Stimulated activated naive CD8-positive, alpha-beta T cell treated with anti-CD3 and anti-CD28 coated beads, Interleukin-15, Interleukin-2, amounts not matched to agents 100 ng/mL and 50 ng/mL, for 24 hours (primary cell): ENCODE measurements around the gene EFTUD2.

Experiments
- H3K27ac Mint-ChIP-seq: one replicate; pipeline ENCODE4 v1.8.0; 2021; ENCODE audit warnings: mild to moderate bottlenecking, mixed read lengths
- H3K27me3 Mint-ChIP-seq: one replicate; pipeline ENCODE4 v1.8.0; 2021; ENCODE audit warnings: mixed read lengths
- H3K36me3 Mint-ChIP-seq: one replicate; pipeline ENCODE4 v1.8.0; 2021; ENCODE audit warnings: low read depth, mixed read lengths
- H3K4me1 Mint-ChIP-seq: one replicate; pipeline ENCODE4 v1.8.0; 2021; ENCODE audit warnings: low read depth, mixed read lengths
- H3K4me3 Mint-ChIP-seq: one replicate; pipeline ENCODE4 v1.8.0; 2021; ENCODE audit warnings: mild to moderate bottlenecking, mixed read lengths
- H3K9me3 Mint-ChIP-seq: one replicate; pipeline ENCODE4 v1.8.0; 2021; ENCODE audit warnings: mixed read lengths

Gene EFTUD2

GRCh38 chr17:44864831-44865230 is 34.4 kb downstream of the EFTUD2 start:
- Mint-ChIP-seq H3K4me3 (no peak overlapping the region), H3K27ac (no peak overlapping the region), H3K27me3 (no peaks in the 10 kb centered on the region), H3K36me3 (peaks cover 78% of the 10 kb centered on the region), H3K9me3 (no peaks in the 10 kb centered on the region), H3K4me1 (no peaks in the 10 kb centered on the region)

DNA sequence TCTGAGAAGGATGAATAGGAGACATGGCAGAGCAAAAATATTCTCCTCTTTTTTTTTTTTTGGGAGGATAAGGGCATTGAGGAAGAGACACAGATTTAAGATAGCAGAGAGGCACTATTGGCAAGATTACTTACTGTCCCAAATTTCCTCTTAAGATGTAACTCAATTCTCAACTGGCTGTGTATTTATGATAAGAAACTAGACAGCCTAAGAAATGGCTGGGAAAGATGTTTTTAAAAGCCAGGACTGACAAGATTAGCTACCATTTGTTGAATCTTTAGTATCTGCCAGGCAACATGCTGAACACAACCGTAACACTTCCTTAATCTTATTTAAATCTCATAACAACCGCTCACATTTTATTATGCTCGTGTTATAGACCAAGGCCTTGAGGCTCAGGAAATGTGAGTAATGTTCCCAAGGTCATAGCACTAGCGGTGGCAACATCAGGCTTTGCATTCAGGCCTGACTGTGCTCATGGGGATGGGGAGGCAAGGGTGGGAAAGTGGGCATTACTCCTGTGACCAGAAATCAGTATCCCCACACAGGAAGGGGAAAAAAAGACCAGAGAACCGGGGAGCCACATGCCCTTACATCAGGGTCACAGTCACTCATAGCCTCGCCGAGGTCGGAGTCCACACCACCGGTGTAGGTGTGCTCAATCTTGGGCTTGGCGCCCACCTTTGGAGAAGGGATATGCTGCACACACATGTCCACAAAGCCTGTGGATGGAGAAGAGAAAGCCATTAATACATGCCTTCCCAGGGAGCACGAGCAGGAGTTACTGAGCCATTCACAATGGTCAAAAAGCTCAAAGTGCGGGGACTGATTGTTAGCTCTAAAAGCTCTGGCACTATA is 36.0 kb downstream of the EFTUD2 start:
- no peaks in the 10 kb centered on the region for H3K4me1 Mint-ChIP-seq
- no peak overlapping the region for H3K4me3 Mint-ChIP-seq
- H3K27ac Mint-ChIP-seq = no peak overlapping the region
- peaks cover 76% of the 10 kb centered on the region for H3K36me3 Mint-ChIP-seq
- no peaks in the 10 kb centered on the region for H3K27me3 Mint-ChIP-seq
- H3K9me3 Mint-ChIP-seq = no peaks in the 10 kb centered on the region

DNA sequence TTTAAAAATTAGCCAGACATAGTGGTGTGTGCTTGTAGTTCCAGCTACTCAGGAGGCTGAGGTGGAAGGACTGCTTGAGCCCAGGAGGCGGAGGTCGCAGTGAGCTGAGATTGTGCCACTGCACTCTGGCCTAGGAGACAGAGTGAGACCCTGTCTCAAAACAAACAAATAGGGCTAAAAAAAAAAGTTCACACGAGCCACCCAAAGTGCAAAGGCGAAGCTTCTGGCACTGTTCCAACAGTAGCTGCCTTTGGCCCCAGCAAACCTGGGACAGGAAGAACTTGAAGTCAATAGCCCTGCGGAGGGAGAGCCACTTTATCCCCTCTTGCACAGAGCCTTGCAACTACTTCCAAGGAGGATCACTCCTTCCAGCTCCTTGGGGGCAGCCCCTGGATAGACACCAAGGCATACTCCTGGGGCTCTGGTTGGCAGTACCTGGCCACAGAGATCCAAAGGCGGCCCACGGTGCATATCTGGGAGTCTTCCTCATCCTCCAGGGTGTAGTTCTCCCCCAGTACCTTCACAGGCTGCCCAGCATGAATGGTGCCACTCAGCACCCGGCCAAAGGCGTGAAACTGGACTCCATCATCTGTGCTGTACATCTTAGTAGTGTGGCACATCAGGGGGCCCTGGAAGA is 36.8 kb downstream of the EFTUD2 start:
- H3K36me3 Mint-ChIP-seq = peaks cover 67% of the 10 kb centered on the region
- H3K4me1 Mint-ChIP-seq = no peaks in the 10 kb centered on the region
- H3K27ac Mint-ChIP-seq = no peak overlapping the region
- H3K9me3 Mint-ChIP-seq = no peaks in the 10 kb centered on the region
- H3K27me3 Mint-ChIP-seq = no peaks in the 10 kb centered on the region
- H3K4me3 Mint-ChIP-seq = no peak overlapping the region

DNA sequence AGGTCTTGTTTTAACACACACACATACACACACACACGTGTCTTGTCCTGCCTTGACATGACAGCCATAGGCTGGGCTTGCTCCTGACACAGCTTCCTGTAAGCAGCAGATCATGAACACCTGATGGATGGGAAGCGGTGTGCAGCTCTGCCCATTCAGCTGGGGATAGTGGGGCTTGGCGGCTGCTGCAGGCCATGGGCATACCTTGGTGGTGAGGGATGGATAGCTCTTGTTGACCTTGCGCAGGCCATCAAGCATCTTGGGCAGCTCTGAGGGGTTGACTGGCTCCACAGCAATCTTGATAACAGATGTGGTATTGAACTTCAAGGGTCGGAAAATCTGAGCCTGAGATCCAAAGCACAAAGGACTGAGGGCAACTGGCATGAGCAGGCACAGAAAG is 39.5 kb downstream of the EFTUD2 start:
- no peak overlapping the region for H3K4me3 Mint-ChIP-seq
- H3K27me3 Mint-ChIP-seq = no peaks in the 10 kb centered on the region
- peaks cover 73% of the 10 kb centered on the region for H3K36me3 Mint-ChIP-seq
- H3K27ac Mint-ChIP-seq = no peak overlapping the region
- H3K9me3 Mint-ChIP-seq = no peaks in the 10 kb centered on the region
- no peaks in the 10 kb centered on the region for H3K4me1 Mint-ChIP-seq

DNA sequence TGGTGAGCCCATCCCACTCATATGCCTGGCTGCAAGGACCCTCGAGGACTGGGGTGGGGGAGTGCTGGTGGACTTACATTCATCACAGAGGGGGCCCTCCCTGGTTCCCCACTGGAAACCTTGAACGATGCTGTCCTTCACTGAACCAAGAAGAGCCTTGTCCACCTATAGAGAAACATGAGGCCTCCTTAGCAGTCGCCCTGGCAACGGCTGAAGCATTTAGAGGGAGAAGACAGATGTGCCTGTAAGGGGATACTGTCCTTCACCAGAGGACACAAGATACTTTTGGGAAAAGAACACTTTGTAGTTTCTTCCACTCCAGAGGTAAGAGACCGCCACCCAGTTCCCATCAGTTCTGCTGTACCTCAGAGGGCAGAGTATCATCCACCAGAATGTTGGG is 45.1 kb downstream of the EFTUD2 start:
- Mint-ChIP-seq H3K27ac (no peak overlapping the region), H3K4me3 (no peak overlapping the region), H3K27me3 (no peaks in the 10 kb centered on the region), H3K4me1 (no peaks in the 10 kb centered on the region), H3K36me3 (peaks cover 68% of the 10 kb centered on the region), H3K9me3 (no peaks in the 10 kb centered on the region)

DNA sequence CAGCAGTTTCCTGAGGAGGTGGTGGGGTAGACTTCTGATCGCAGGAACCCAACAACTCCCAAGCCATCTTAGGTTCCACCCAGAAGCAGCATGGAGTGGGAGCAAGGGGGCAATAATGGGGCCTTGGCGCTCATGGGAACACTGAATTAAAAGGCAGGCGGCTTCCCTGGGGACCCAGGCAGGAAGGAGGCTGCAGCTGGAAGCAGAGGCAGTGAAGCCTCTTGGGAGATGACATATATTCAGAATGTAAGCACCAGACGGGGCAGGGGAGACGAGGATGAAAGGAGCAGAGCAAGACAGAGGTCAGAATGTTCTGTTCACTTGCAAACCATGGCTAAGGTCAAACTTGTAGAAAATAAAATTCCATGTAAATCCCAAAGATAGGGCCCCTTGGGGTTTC is 48.6 kb downstream of the EFTUD2 start:
- peak overlapping the region; percentile 12 for H3K27ac Mint-ChIP-seq
- no peaks in the 10 kb centered on the region for H3K27me3 Mint-ChIP-seq
- no peak overlapping the region for H3K4me3 Mint-ChIP-seq
- no peaks in the 10 kb centered on the region for H3K4me1 Mint-ChIP-seq
- H3K9me3 Mint-ChIP-seq = no peaks in the 10 kb centered on the region
- H3K36me3 Mint-ChIP-seq = peaks cover 51% of the 10 kb centered on the region

- Mint-ChIP-seq H3K27me3 (no peaks in the 10 kb centered on the region), H3K4me1 (no peaks in the 10 kb centered on the region), H3K4me3 (no peak overlapping the region), H3K36me3 (peaks cover 51% of the 10 kb centered on the region), H3K9me3 (no peaks in the 10 kb centered on the region), H3K27ac (no peak overlapping the region)
Observed at GRCh38 chr17:44850025-44850424, 49.2 kb downstream of the EFTUD2 start.

DNA sequence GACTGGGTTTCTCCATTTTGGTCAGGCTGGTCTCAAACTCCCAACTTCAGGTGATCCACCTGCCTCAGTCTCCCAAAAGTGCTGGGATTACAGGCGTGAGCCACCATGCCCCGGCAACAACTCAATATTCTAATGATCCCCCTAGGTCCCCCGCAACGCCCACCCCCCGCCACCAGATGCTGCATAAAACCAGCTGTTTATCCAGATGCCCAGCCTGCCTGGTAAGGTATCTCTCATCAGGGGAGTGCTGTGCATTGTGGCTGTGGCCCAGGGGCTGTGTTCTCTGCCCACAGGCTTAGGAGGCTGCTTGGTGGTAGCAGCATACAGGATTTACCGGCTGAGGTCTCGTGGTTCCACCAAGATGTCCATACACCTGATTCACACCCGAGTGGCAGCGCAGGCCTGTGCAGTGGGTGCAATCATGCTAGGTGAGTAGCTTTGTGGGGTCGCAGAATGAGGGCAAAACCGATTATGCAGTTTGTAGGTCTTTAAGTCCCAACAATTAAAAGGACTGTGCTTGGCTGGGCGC is 50.2 kb downstream of the EFTUD2 start:
- no peak overlapping the region for H3K27ac Mint-ChIP-seq
- H3K36me3 Mint-ChIP-seq = peaks cover 43% of the 10 kb centered on the region
- no peaks in the 10 kb centered on the region for H3K27me3 Mint-ChIP-seq
- no peak overlapping the region for H3K4me3 Mint-ChIP-seq
- no peaks in the 10 kb centered on the region for H3K9me3 Mint-ChIP-seq
- H3K4me1 Mint-ChIP-seq = no peaks in the 10 kb centered on the region

DNA sequence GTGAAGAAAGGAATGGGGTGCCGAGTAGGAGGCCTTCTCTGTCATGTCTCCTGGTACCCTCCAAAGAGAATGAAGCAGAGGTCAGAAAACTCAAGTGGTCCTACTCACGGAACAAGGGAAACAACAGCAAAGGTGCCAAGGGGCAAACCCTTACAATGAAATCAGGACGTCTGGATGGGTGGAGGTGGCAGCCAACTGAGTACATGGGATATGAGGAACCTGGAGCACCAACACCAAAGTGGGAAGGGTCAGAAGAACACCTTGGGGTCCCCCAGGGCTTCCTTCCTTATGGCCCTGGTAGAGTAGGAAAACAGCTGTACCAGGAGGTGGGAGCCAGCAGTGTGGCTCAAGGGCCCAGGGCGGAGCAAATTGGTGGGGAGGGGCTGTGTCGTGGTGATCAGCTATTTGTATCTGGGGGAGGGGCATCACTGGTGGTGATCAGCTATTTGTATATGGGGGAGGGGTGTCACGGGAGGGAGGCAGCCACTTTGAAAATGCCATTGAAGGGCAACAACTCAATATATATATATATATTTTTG is 50.9 kb downstream of the EFTUD2 start:
- H3K4me3 Mint-ChIP-seq = no peak overlapping the region
- no peaks in the 10 kb centered on the region for H3K27me3 Mint-ChIP-seq
- H3K27ac Mint-ChIP-seq = no peak overlapping the region
- H3K4me1 Mint-ChIP-seq = no peaks in the 10 kb centered on the region
- H3K36me3 Mint-ChIP-seq = peaks cover 36% of the 10 kb centered on the region
- H3K9me3 Mint-ChIP-seq = no peaks in the 10 kb centered on the region

- no peak within 1 kb of the TSS for H3K4me3 Mint-ChIP-seq
- H3K9me3 Mint-ChIP-seq = no peaks in the 10 kb centered on the region
- no peaks in the 10 kb centered on the region for H3K27me3 Mint-ChIP-seq
- no peaks in the 10 kb centered on the region for H3K4me1 Mint-ChIP-seq
- H3K36me3 Mint-ChIP-seq = peaks cover 31% of the 10 kb centered on the region
- no peak within 1 kb of the TSS for H3K27ac Mint-ChIP-seq
Observed at GRCh38 chr17:44847586-44847985, 51.7 kb downstream of the EFTUD2 start, which contains the start of gene HIGD1B. TSS of gene HIGD1B (plus strand) at chr17:44847883. CDS start at chr17:44848153, 270 bp downstream.

DNA sequence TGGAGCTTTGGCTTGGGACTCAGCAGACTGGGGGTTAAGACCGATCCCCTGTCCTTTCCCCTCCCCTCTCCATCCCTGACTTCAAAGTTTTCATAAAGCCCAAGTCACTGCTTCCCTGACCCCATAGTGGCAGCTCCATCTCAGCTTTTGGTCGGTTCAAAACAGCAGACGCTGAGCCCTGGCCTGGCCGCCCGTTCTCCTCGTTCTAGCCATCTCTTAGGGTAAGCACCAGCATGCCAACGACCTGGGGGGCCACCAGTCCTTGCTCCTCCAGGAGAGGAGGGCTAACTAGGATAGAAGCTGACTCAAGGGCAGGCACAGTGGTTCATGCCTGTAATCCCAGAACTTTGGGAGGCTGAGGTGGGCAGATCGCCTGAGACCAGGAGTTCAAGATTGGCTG is 53.0 kb downstream of the EFTUD2 start:
- peaks cover 21% of the 10 kb centered on the region for H3K36me3 Mint-ChIP-seq
- H3K27me3 Mint-ChIP-seq = no peaks in the 10 kb centered on the region
- no peaks in the 10 kb centered on the region for H3K9me3 Mint-ChIP-seq
- no peak overlapping the region for H3K4me3 Mint-ChIP-seq
- peaks cover 8% of the 10 kb centered on the region for H3K4me1 Mint-ChIP-seq
- H3K27ac Mint-ChIP-seq = no peak overlapping the region

DNA sequence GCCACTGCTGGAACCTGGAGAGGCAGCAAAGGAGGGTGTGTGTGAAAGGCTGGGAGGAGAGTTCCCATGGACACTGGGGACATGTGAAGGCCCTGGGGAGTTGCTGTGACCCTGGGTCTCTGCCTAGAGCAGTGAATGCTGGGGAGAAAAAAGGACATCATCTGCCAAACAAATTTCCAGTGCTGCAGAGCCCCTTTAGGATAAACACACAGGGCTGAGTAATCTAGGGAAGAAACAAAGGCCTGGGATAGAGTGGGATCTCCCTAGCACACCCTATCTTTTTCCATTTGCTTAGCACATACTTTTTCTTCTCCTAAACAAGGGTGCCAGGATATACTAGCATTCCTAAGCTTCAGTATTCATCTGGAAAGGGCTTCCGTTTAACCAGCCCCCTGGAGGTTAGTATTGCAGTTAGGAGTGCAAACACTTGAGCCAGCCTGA is 54.8 kb downstream of the EFTUD2 start:
- Mint-ChIP-seq H3K27ac (no peak overlapping the region), H3K4me1 (peaks cover 18% of the 10 kb centered on the region)

GRCh38 chr17:44842748-44843147 is 56.5 kb downstream of the EFTUD2 start:
- H3K27me3 Mint-ChIP-seq = no peaks in the 10 kb centered on the region
- H3K27ac Mint-ChIP-seq = peak overlapping the region; percentile 24
- no peak overlapping the region for H3K4me3 Mint-ChIP-seq
- peaks cover 18% of the 10 kb centered on the region for H3K4me1 Mint-ChIP-seq
- no peaks in the 10 kb centered on the region for H3K36me3 Mint-ChIP-seq
- no peaks in the 10 kb centered on the region for H3K9me3 Mint-ChIP-seq

More for the DNA sequence above, 54.8 kb downstream of the EFTUD2 start:
- peaks cover 5% of the 10 kb centered on the region for H3K36me3 Mint-ChIP-seq
- H3K4me3 Mint-ChIP-seq = no peak overlapping the region
- no peaks in the 10 kb centered on the region for H3K27me3 Mint-ChIP-seq
- no peaks in the 10 kb centered on the region for H3K9me3 Mint-ChIP-seq

- Mint-ChIP-seq H3K27ac (peak overlapping the region; percentile 68), H3K9me3 (no peaks in the 10 kb centered on the region), H3K4me1 (peaks cover 18% of the 10 kb centered on the region), H3K27me3 (no peaks in the 10 kb centered on the region), H3K36me3 (no peaks in the 10 kb centered on the region), H3K4me3 (no peak overlapping the region)
Observed at GRCh38 chr17:44840936-44841335, 58.3 kb downstream of the EFTUD2 start.

DNA sequence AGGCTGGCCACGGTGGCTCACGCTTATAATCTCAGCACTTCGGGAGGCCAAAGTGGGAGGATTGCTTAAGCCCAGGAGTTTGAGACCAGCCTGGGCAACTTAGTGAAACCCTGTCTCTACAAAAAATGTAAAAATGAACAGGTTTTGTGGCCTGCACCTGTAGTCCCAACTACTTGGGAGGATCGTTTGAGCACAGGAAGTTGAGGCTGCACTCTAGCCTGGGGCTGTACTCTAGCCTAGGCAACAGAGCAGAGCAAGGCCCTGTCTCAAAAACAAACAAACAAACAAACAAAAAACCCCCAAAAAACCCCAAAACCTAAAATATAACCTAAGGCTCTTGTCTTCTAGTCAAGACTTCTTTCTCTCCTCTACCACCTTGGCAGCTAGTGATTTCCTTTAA is 59.0 kb downstream of the EFTUD2 start:
- Mint-ChIP-seq H3K27me3 (no peaks in the 10 kb centered on the region), H3K27ac (no peak overlapping the region), H3K36me3 (no peaks in the 10 kb centered on the region), H3K4me1 (peaks cover 18% of the 10 kb centered on the region), H3K9me3 (no peaks in the 10 kb centered on the region), H3K4me3 (no peak overlapping the region)
